ENCODE measurements around the gene HINT2. TPM values are rescaled to one million over a fixed set of nuclear protein-coding genes. Genes with fewer than 3 reads are reported as not detected.

The HINT2 gene
- total RNA-seq, 1 donor from 2014 or later: 24.4 TPM

DNA sequence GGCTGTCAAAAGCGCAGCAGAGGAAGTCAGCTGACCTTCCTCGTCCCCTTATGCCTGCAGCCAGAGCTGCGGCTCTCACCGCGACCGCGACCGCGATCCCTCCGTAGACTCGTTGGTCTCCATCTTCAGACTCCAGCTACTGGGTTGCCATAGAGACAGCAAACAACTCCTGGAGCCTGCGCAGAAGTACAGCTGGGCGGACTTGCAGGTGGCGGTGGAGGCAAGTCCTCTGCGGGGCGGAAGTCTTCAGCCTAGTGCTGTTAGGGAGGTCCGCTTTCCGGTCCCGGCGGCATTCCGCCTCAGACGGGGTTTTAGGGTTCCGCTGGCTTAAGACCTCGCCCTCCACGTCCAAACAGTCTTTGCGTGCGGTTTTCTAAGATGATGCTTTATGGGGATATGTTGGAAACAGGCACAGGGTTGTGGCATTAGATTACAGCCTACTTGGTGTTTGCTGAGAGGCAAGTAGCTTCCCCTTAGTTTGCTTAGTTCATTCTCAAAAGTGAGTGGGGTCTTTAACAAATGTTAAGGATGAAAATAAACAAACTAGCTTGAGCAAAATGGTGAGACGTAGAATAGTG lies 2.7 kb downstream of the HINT2 start, which contains the start of gene SPAG8:
SPAG8 (minus strand) TSS at position 238 of the 578 bp plus-strand sequence; CDS start at position 123, 115 bp downstream.
- DNase-seq (ENCODE audit: low read depth): peak; percentile 98

DNA sequence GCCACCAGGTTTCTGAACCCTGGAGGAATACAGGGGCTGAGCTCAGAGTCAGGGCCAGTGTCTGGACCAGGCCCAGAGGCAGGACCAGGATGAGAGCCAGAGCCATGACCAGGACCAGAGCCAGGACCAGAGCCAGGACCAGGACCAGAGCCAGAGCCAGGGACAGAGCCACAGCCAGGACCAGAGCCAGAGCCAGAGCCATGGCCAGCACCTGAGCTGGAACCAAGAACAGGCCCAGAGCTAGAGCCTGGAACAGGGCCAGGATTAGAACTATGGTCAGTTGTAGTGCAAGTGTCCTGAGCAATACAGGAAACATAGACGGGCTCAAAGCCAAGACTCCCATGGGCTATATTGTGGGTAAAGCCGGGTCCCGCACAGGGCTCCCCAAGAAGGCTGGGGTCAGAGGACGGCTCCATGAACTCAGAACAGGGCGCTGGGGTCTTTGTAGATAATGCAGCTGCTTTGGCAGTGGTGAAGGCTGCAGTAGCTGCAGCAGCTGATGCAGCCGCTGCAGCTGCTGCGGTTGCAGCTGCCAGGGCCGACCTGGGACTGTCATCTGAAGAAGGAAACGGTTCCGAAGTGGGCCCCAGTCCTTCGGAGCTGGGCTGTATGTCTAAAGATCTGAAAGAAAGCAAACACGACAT lies 3.3 kb downstream of the HINT2 start:
- no peak for DNase-seq (ENCODE audit: low read depth)

DNA sequence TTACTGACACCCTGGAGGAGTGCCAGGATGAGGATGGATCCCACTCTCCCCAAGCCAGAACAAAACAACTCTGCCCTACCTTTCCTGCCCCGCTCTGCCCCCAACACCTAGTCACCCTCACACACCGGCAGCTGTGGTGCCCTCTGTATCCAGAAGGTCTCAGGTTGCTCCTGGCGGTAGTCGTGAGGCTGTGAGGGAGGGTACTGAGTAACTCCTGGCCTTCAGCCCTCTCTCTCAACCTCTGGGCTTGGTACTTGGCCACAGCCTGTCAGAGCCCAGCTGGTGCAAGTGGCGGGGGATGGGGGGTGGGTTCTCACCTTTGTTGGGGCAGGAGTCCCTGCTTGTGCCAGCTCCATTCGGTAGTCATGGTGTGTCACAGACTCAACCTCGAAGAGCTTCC lies 4.7 kb downstream of the HINT2 start:
- no peak for DNase-seq (ENCODE audit: low read depth)

DNA sequence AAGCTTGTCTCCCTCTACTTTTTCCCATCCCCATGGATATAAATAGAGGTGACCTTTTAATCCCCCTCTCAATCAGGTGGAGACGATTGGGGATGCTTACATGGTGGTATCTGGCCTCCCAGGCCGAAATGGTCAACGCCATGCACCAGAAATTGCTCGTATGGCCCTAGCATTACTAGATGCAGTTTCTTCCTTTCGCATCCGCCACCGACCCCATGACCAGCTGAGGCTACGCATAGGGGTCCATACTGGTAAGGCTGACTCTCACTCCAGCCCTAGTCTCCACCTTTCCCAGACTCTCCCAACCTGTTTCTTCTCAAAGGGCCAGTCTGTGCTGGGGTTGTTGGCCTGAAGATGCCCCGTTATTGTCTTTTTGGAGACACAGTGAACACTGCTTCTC lies 6.4 kb downstream of the HINT2 start:
- no peak for DNase-seq (ENCODE audit: low read depth)

DNA sequence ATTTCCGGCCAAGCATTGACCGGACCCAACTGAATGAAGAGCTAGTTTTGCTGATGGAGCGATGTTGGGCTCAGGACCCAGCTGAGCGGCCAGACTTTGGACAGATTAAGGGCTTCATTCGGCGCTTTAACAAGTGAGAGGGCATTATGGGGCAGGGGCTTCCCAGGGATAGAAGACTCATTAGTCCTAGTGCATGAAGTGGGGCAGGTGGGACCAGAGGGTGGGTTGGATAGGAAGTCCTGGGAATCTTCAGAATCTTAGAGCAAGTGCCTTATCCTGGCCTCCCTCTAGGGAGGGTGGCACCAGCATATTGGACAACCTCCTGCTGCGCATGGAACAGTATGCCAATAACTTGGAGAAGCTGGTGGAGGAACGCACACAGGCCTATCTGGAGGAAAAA lies 8.7 kb downstream of the HINT2 start:
- DNase-seq (ENCODE audit: low read depth): no peak

DNA sequence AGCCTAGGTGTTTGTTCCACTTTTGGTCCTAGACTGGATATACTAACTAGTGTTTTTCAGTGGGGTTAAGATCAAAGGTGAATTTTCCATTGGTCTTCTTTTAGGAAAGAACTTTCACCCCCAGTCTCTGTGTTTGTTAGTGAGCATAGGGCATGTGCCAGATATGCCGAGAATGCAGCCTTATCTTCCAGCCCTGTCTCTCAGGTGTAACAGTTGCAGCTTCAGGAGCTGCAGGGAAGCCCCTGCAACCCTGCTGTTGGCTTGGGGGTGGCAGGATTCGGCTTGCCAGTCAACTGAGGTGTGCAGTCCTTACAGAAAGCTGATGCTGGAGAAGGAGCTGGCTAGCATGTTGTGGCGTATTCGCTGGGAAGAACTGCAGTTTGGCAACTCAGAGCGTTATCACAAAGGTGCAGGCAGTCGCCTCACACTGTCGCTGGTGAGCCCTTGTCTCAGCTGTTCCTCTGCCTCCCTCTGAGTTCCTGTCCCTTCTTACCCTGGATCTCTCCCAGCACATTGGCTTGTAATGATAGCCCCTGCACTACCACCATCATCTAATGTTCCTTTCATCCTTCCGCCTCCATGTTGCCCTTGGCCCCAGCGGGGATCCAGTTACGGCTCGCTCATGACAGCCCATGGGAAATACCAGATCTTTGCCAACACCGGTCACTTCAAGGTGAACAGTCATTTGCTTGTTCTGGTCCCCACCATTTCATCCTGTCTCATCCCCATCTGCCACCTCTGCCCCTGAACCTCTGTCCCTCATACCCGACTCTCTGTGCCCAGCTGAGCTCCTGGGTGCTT lies 13.3 kb downstream of the HINT2 start:
- no peak for DNase-seq (ENCODE audit: low read depth)

DNA sequence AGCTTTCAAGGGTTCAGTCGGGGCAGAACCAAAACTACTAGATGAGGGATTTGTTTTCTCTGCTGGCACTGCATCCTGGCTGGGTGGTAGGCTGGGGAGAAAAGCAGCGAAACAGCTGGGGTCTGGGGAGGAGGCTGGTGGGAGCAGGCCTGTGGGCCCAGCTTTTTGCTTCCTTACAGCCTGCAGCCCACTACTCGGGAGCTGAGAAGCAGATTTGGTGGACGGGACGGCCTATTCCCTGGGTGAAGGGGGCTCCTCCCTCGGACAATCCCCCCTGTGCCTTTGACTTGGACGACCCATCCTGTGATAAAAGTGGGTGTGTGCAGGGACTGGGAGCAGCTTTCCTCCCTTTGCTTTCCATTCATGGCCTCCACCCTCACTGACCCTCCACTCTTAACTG lies 14.3 kb downstream of the HINT2 start:
- DNase-seq (ENCODE audit: low read depth): no peak

DNA sequence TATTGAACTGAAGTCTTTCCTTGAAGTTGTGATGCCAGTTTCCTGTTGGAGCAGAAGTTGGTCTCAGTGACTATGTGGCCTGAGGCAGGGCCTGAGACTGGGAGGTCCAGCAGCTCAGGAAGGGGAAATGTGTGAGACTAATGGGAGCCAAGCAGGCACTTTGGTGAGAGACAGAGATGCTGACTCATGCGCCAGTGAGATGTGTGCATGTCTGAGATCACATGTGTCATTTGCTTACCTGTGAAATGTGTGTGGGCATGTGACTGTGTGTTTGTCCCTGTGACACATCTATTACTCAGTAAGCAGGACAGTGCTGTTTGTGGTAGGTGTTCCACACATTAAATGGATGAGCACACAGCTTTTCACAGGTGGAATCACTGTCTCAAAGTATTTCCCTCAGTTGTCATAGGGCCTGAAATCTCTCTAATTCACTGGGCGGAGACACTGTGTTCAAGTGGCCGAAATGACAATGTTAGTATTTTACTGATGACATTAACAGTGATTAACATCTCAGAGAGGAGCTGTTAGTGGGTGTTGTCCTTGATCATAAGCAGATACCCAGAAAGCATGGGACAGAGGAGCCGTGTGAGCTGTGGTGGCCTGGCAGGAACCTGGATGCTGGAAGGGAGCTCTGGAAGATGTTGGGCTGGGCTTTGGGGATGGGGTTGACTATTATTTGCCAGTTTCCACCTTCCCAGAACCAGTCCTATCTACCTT lies 16.0 kb downstream of the HINT2 start:
- DNase-seq (ENCODE audit: low read depth): no peak

DNA sequence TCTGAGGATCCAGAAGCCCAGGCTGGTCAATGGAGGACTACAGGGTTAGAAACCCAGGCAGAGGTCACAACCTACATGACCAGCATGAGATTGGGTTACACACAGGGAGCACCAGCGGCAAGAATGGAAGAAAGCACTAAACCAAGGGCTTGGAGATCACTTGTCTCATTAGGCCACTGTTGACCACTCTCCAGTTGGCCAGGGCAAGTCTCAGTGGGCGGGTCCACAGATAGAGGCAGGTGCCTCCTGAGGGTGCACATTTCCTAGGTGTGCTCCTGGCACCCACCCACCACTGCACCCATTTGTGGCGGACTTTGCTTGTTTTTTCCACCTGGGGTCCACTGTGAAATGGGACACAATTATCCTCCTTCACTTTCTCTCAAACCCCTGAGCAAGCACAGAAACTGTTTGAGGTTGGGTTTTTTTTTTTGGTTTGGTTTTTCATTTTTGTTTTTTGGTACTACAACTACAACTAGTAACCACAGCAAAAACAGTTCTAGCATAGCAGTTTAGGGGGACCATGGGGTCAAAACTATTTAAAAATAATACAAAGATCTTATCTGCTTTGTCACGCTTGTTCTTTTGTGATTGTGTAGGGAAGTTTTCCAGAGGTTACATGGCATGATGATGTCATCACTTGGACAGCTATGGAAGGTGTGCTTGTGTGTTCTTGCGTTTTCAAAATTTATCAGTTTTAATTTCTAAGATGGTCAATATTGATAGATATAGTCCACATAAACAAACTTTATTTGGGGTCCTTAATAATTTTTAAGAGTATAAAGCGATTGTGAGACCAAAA lies 17.3 kb downstream of the HINT2 start:
- peak; percentile 28 for DNase-seq (ENCODE audit: low read depth)

DNA sequence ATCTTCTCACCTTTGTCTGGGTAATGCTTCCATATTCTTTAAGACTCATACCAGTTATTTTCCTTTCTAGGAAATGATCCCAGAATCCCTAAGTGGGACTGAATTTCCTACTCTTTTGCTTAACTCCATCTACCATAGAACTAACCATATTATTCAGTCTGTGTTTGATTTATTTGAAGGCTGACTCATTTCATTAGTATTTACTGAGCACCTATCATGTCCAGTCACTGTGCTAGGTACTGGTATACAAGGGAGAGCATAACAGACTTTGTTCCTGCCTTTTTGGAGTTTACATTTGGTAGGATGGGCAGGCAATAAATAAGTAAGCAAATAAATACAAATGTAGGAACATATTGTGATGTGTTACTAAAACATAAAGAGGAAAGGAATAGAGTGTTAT lies 19.1 kb downstream of the HINT2 start:
- no peak for DNase-seq (ENCODE audit: low read depth)

DNA sequence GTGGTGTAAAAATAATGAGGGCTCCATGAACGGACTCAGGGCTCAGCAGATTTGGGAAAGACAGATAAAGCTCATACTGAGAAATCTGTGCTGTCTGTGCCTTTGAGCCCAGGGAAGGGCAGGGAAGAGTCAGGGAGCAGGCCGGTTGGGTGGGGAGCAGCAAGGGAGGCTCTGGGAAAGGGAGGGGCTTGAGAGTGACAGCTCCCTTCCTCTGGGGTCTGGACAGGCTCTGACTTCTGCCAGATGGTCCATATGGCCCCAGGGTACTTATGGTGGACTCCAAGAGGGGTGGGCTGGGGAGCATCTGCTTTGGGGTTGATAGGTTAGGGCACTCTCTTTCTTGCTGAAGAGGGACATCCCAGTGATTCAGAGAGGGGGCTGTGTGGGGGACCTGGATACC lies 21.4 kb downstream of the HINT2 start:
- no peak for DNase-seq (ENCODE audit: low read depth)

DNA sequence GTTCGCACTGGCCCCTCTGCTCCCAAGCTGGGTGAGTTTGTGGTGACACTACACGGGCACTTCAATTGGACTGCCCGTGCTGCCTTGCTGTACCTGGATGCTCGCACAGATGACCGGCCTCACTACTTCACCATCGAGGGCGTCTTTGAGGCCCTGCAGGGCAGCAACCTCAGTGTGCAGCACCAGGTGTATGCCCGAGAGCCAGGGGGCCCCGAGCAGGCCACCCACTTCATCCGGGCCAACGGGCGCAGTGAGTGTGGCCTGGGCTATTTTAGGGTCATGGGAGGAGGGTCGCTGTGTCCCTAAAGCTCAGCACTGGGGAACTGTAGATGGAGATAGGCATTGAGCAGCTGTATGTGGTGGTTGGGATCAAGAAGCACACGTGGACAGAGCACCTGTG lies 22.0 kb downstream of the HINT2 start:
- no peak for DNase-seq (ENCODE audit: low read depth)

DNA sequence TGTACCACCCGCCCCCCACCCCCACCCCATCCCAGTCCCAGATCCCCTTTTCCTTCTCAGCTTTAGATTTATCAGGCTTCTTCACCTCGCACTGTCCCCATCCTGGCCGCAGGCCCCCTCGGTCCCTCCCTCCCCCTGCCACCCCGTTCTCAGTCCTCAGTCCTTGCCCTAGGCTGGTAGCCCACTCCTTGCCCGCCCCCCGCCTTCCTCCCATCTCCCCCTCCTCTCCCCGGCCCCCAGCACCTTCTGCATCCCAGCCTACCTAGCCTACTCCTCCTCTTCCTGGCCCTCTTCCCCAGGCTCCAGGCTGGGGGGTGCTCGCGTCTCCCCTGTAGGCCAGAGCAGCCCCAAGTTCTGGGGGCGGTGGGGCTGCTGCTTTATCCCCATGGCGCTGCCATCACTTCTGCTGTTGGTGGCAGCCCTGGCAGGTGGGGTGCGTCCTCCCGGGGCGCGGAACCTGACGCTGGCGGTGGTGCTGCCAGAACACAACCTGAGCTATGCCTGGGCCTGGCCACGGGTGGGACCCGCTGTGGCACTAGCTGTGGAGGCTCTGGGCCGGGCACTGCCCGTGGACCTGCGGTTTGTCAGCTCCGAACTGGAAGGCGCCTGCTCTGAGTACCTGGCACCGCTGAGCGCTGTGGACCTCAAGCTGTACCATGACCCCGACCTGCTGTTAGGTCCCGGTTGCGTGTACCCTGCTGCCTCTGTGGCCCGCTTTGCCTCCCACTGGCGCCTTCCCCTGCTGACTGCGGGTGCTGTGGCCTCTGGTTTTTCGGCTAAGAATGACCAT lies 22.6 kb downstream of the HINT2 start:
- no peak for DNase-seq (ENCODE audit: low read depth)

DNA sequence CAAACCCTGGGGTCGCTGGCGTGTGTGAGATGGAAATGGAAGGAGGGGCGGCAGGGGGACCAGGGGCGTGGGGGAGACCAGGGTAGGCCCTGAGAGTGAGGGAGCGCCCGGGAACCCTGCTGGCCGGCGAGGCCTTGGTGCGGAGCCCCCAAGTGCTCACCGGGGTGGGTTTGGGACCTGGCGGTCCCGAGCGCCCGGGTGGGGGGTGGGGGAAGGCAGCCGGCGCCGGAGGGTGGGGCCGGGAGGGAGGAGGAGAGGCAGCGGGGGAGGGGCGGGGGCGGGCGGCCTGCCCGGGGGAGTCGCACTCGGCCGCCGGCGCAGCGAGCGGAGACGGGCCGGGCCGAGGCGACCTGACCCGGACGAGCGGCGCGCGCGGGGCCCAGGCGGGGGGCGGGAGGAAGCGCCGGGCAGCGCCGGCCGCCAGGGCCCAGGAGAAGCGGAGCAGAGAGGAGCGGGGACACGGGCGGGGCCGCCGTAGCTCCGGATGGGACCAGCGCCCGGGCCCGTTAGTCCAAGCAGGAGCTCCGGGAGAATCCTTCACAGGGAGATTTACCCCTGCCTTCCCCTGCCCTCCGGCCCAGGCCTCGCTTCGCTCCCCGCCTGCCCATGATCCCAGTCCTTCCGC lies 23.4 kb downstream of the HINT2 start, which contains the start of gene NPR2:
NPR2 (plus strand) TSS at position 295 of the 625 bp plus-strand sequence. CDS start 818 bp downstream, outside the sequence.
- peak; percentile 58 for DNase-seq (ENCODE audit: low read depth)

DNA sequence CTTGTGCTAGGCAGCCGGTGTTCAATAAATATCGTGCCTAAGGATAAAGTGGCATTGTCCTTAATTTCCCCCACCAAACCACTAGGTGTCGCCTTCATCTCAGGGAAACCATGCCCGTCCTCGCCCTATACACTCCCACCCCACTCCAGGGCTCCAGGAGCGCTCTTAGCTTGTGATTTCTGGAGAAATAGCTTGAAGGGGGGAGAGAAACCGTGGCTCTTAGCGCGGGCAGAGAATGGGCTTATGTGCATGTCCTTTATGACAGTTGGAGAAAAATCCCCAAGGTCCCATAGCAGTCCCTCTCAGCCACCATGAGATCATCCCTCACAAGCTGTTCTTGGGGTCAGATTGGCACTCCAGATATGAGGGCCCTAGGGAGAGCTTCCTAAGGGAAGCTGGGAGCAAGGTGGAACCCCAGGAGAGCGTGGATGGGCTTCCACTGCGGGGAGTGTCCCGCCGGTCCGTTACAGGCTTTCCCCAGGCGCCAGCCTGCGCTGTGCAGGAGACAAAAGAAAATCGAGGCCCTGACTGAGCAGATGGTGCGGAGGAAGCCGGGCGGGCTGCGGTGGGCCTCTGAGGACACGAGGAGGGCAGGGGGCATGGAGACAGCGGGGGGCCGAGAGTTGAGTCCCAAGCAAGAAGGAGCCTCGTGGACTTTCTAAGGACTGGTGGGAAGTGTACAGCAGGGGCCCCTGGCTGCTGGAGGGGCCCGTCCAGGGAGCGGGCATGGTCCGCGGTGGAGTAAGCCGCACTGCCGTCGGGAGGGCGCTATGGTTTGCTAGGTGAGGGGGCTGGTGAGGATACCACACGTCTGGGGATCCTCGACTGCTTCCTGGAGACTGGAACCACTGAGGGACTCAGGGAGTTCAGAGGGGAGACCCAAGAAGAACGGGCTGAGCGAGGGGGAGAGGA lies 24.2 kb downstream of the HINT2 start:
- DNase-seq (ENCODE audit: low read depth): peak; percentile 85

DNA sequence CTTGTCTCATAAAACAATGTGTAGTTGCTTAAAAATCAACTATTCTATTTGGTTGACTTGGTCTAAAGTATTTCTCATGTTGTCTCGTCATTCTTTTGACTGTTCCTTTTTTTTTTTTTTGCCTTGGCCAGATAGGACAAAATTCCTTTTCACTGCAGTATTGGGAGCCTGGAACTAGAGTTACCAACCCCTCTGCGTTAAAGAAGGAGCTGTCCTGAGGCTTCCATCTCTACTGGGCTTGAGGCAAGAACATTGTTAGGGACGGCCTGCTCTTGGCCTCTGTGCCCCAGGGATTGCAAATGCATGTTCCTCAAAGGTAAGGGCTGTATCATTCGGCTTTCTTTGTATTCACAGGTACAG lies 24.8 kb downstream of the HINT2 start:
- no peak for DNase-seq (ENCODE audit: low read depth)

DNA sequence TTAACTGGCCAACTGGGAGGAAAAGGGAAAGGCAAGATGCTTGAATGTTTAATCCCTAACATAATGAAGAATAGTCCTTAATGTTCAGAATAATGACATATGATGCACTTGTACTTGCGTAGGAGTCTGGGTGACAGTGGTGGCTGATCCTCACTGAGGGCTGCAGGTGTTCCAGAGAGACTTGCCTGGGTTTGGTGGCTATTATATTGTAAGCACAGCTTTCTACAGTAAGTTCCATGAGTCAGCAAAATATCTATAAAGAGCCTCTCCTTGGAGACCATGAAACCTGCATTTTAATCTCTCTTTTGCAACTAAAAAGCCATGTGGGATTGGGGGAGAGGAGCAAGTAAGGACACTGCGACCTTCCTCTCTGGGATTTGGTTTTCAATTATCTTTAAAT lies 25.3 kb downstream of the HINT2 start:
- no peak for DNase-seq (ENCODE audit: low read depth)

DNA sequence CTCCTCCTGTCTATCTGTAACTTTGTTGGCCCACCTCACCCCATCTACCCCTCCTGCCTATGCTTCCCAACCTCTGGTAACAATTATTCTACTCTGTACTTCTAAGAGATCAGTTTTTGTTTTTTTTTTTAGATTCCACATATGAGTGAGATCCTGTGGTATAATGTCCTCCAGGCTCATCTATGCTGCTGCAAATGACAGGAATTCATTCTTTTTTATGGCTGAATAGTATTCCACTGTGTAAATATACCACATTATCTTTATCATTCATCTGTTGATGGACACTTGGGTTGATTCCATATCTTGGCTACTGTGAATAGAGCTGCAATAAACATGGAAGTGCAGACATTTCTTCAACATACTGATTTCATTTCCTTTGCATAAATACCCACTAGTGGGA lies 31.4 kb downstream of the HINT2 start:
- no peak for DNase-seq (ENCODE audit: low read depth)

DNA sequence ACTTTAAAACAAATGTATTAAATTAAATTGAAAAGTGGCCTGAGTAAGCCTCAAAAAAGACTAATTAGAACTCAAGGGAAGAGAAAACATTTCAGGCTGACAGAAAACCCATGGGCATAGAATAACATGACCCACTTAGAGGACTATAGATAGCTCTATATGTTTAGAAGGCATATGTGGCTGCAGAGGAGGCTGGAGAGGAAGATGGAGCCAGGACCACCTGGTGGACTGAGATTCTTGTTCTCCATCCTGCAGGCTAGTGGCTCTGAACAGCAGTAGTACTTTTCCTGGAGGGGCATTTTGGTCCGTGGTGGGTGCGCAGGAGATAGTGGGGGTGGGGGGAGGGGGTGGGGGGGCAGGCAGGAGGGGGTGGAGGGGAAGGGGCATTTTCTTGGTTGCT lies 33.8 kb downstream of the HINT2 start:
- DNase-seq (ENCODE audit: low read depth): no peak

All from myocyte (in vitro differentiated cells).